GM18508 (cell line): ENCODE measurements around the gene SLC38A6.
A peak's percentile ranks its signal among the peaks of the same experiment; 100 is the strongest.

Experiments
- ATAC-seq: cut with Tn5 transposase; IDR thresholded peaks from one replicate; pipeline ENCODE4 v1.9.1; 2021; ENCODE audit warnings: moderate number of reproducible peaks; ENCODE audit not compliant: insufficient read depth, unreplicated experiment

SLC38A6 gene

DNA sequence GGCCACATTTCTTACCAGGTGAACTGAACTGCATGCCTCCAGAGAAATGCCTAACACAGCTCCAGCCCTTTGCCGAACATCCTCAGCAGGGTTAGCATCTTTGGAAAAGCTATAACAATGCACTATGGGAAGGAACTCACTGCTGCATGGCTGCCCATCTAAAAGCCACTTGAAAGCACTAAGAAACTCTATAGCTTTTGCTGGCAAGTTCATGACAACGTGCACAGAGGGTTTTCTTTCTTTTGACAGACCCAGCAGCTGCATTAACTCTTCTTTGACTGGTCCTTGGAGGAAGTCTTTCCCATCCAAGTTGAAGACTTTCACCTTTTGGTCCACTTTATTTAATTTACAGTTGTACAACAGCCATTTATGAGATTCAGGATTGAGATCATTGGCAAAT, 5.5 kb upstream of the SLC38A6 start:
- no peak for ATAC-seq

DNA sequence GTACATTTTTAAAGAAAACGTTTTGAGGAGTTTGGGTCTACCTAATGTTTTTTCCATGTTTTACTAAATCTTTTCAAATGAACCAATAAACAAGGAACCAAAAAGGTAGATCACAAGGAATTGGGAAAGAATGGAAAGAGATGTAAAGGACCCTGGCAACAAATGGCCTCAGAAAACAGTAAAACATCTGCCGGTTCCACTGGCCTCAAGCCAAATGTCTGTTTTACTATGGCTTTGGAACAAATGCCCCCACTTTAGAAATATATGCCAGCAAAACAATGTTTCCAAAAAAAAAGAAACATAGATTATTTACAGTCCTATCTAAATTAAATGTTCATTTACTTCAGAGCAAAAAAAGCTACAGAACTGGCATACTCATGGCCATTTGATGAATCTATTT, 3.2 kb upstream of the SLC38A6 start:
- ATAC-seq: no peak

DNA sequence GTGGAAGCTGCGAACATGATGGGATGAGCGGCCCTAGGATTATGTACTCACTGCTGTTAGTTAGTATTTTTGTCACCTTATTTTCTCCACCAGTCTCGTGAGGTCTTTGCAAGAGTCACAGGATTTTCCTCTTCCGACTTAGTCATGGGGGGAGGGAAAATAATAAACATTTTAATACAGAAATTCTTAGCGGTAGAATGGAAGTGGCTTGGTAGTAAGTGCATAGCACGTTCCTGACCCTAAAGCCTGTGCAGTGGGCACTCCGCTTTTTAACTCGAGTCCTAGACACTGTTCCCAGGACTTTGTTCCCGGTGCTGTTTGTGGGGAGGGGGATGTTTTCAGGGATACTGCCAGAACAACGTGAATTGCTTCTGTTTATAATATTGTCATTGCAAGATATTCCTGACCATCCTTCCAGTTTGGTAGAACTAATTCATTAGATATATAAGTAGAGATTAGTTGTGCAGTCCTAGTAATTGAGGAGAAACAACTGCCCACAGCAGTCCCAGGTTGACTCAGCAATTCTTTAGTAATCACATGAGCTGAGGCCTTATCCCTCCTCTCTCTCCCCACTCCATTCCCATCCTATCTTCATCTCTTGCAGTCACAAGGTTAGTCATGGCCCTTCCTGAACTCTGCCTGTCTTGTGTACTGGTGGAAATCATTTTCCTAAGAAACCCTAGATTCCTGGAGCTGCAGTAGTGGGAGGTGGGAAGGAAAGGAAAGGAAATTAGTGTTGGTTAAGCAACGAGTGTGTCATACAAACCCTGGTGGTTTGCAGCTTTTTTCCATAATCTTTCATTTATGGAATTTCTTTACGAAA, 799 bp downstream of the SLC38A6 start:
- ATAC-seq: no peak

DNA sequence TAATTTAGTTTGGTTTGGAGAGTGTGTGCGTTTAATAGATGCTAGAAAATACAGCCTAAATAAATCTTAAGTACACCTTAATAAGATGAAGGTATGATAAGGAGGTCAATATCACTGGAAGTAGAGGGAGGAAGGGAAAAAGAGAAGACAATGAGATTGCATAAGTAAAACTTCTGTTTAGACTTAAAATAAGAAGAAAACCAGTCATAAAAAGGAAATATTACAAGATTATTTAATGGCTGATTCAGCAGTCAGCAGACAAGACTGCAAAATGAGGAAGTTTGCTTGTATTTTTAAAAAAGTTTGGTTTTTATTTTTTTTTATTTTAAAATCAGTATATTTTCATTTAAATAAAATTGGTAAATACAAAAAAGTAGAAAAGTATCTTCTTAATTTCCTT, 3.2 kb downstream of the SLC38A6 start:
- no peak for ATAC-seq

GRCh38 chr14:60986500-60986899, 5.5 kb downstream of the SLC38A6 start:
- no peak for ATAC-seq

DNA sequence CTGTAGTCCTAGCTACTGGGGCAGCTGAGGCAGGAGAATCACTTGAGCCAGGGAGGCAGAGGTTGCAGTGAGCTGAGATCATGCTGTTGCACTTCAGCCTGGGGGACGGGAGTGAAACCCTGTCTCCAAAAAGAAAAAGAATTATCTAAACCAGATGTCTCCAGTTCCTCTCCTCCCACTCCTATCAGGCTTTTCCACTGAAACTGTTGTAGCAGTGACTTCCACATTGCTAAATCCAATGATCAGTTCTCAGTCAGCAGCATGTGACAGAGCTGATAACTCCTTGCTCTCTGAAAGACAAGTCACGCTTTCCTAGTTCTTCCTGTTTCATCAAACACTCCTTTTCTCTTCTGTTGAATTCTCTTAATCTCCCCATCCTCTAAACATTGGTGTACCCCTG, 8.6 kb downstream of the SLC38A6 start:
- no peak for ATAC-seq

DNA sequence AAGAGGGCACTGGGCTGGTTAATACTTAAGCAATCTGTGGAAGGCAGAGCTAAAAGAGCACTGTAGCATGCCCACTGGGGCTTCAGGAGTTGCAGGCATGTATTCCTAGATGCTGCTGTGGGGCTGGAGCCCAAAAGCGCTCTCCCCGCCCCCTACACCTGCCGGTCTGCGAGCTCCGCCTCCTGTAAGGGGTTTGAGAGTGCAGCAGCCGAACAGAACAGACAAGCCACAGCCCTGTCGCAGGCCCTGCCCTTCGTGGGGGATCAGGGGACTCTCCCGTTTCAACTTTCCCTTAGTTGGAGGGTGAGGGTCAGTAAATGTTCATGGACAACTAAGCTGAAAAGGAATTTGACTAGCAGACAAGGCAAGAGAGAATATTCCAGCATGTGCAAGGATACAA, 17.6 kb downstream of the SLC38A6 start:
- no peak for ATAC-seq

GRCh38 chr14:60999536-60999935, 18.5 kb downstream of the SLC38A6 start:
- no peak for ATAC-seq

DNA sequence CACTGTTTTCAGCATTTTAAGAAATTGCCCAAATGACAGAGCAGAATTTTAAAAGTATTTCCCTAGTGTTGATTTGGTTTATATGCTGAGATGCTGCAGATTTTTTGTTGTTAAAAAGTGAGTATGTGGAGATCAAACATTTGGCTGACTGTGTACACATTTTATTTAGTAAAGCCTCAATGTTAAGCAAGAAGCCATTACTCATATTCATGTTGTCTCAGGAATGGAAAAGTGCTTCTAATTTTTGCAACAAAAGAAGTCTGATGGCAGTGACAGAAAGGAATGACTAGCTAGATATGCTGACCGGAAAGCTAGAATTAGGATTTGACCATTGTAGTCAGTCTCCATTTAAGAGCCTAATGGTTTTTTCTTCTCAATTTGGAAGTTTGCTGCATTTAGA, 22.5 kb downstream of the SLC38A6 start:
- ATAC-seq: no peak

DNA sequence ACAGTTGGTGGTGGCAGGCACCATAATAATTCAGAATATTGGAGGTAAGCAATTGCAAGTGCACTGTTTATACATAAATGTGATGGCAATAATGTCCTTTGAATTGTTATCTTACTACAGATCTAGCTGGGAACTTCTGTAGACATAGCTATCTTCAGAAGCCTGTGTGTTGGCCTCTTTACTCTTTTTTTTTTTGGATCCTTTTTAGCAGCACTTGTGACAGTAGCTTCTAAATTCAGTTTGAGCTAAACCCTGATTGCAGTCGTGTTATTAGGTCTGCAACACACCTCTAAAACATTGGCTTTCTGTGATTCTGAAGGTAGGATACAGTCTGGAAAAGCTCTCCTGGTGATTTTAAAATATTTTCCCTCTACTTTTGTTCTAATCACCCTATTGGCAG, 38.5 kb downstream of the SLC38A6 start:
- ATAC-seq: no peak

DNA sequence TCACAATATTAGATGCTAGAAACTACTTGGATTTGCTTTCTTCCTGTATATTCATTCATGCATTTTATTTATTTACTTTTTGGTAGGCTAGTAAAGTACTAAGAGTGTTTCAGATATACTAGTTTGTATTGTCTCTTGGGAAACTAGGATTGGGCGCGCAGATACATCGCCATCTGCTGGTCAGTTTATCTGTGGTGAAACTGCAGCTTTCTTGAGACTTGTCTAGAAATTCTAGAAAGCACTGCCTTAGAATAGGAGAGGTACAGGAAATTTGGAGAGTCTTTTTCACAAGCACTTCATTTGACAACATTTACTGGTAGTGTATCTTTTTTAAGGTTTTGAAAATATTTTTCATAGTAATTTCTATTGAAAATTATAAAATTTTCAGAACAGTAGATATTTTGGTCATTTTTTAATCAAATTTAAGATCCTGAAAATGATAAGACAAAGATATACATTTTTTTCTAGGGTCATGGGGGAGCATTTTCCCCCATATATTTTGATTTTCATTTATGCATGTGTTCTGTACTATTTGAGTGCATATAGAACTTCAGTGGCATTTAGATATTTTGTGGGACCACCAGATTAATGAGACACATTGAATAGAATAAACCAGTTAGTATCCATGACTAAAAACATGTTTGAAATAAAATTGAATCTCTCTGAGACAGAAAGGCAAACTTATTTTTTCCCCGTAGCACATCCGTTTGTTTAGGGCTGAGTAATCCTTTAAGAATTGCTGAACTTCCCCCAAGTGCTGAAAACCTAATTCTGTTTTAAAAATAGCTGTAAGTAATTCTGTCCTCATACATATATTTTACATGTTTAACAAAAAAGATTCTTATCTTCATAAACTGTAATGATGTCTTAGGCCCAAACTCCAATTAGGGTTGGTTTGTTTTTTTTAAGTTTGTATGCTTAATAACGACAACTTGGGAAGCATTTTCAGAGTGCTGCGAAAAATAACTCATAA, 44.5 kb downstream of the SLC38A6 start:
- ATAC-seq: no peak

- ATAC-seq: no peak
Observed at GRCh38 chr14:61026526-61026925, 45.5 kb downstream of the SLC38A6 start.

DNA sequence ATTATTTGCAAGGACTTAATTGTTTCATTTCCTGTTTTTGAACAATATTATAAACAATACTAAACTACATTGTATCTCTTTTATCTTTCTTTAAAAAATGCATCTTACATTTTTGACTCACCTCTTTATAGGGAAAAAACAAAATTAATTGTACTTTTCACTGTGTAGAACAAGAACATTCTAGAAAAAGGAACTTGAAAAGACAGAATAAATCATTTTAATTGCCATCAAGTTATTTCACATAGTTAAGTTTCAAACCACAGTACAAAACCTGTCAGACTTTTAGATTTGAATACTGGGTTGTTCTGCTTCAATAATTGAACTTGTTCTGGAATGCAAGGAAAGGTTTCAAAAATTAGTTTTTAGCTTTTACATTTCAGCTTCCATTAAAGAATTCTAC, 50.0 kb downstream of the SLC38A6 start:
- ATAC-seq: no peak

DNA sequence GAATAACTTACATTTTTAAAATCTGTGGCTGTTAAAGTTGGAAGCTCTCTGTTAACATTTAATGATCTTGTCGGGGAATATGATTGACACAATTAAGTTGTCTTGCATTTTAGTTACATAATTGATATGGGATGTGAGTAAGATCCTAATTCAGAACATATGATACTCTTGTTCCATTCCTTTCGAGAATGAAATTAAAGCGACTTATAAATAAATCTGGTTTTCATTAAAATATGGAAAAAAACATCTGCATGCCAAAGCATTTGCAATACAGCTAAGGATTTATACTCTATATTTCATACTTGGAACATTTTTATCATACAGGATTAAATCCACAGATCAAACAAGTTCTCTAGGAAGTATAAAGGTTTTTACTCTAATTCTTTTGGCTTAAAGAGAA, 52.0 kb downstream of the SLC38A6 start:
- ATAC-seq: no peak

GRCh38 chr14:61033855-61034254, 52.8 kb downstream of the SLC38A6 start:
- ATAC-seq: no peak

DNA sequence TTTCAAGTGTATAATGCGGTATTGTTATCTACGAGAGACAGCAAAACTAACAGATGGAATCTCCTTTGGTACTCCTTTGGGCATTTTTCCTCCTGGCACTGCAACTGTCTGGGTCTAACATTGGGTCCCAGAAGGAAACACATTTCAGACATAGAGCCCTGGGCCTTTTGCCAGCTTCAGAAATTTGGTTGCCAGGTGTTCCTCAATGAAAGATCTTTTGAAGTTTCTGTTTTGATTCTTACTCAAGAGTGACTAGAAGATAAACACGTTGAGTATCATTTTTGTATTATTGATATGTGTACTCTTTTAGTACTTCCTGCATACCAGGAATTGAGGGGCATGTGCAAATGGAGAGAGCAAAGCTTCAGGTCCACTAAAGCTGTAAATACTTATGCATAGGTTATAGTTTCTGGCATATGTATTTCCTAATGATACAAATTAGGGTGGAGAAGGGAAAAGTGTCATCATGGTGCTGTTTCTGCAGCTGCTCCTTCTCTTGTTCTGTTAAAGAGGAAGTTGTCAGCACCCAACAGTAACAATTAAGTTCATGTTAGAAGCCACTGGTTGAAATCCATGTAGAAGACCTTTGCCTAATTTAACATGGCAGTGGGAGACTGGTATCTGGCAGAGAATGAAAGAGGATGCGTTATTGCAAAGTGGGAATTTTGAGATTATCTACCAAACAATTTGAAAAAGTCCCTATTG, 53.5 kb downstream of the SLC38A6 start:
- peak; percentile 84 for ATAC-seq

DNA sequence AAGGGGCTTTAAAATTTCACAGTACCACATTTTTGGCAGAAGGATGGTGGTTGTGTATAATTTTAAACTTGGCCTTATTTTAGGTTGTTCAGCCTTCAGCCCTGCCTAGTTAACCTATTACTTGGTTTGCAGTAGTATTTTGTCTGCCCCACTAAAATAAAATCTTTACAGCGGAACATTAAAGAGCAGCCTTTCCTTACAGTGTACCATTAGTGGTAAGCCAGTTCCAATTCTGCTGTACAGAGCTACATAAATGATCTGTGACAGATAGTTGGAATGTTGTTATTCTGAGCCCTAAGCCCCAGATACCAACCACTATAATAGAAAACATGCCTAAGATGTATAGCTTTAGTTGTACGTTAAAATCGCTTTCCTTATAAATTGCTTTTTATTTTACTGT, 56.2 kb downstream of the SLC38A6 start:
- no peak for ATAC-seq

- ATAC-seq: no peak
Observed at GRCh38 chr14:61041704-61042103, 60.7 kb downstream of the SLC38A6 start.

DNA sequence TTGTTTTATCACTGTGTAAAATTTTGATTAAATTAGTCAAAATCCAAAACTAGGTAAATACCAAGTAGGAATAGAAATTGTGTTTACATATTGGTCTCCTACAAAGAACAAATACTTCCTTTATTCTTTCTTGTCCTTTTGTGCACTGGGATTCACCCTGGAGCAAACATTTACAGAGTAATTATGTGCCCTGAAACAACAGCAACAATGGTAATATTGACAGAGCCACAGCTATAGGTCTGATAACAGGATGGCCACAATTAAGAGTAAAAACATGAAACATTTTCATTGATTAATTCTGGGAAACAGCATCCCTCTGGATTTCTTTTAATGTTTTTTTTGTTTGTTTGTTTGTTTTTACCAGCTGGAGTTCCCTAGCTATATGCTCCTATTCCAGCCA, 61.2 kb downstream of the SLC38A6 start:
- ATAC-seq: no peak

GRCh38 chr14:61043506-61043905, 62.5 kb downstream of the SLC38A6 start:
- no peak for ATAC-seq

DNA sequence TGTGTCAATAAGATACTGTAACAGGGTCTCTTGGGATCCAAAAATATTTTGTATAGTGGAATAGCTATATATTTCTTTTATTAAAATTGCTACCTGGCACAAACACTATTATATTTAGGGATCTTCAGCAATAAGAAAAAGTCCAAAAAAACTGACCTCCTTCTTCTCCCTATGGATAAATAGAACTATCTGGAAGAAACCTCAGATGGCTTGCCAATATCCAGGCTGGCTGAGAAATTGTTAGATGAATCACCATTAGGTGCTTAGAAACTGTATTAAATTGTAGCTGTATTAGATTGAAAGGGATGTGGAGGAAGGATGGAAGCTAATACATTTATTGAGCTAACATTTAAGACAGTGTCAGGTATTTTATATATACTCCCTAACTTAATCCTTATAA, 66.0 kb downstream of the SLC38A6 start:
- ATAC-seq: no peak
